BJ (cell line): ENCODE results near the gene MED25. TPM values are rescaled to one million over a fixed set of nuclear protein-coding genes. Genes with fewer than 3 reads are reported as not detected.

Source experiments
- CTCF ChIA-PET: fragments of 350-600 bp; formaldehyde crosslinking; extraction: SDS; loops from one replicate; lab custom pipeline; 2021; ENCODE audit warnings: antibody characterized with exemption, inconsistent platforms; lab: Yijun Ruan, JAX
- POLR2A ChIA-PET: fragments of 300-600 bp; sonication (Branson Sonifier 250); formaldehyde crosslinking; extraction: SDS; loops from one replicate; lab custom pipeline; 2021; ENCODE audit warnings: antibody characterized with exemption; lab: Charles Lee
- DNase-seq: peaks from one replicate; pipeline ENCODE4 v3.0.0-alpha.2; 2011; ENCODE audit warnings: low read depth
- H3K27me3 ChIP-seq: 2 replicates; pipeline ENCODE4 v1.6.0; 2011; ENCODE audit warnings: low read length; ENCODE audit not compliant: control insufficient read depth, insufficient read depth
- H3K36me3 ChIP-seq: 2 replicates; pipeline ENCODE4 v1.5.1; 2011; ENCODE audit warnings: low read length; ENCODE audit not compliant: control insufficient read depth, insufficient read depth
- H3K4me3 ChIP-seq: 2 replicates; pipeline ENCODE4 v1.5.1; 2011; ENCODE audit warnings: low read depth, mild to moderate bottlenecking, control low read depth, low read length
- CTCF ChIP-seq: IDR thresholded peaks from 2 replicates; pipeline ENCODE4 v1.5.1; 2011; ENCODE audit warnings: low read depth, mild to moderate bottlenecking, control low read depth, inconsistent platforms, low read length, moderate library complexity; ENCODE audit not compliant: insufficient read depth
- polyA plus RNA-seq: library from polyadenylated mRNA; depleted of rRNA; stranded (reverse); fragments of >200 nt; gene quantifications from 2 replicates; pipeline ENCODE4 v1.2.3, GENCODE V29; 2011

The MED25 gene
- polyA plus RNA-seq, 1 experiment = 27.7 TPM

- ChIA-PET POLR2A (no interaction called here), CTCF (no interaction called here)
- no peak for TF ChIP-seq CTCF
- no peak overlapping the region for H3K4me3 ChIP-seq
- peaks cover 39% of the 10 kb centered on the region for H3K36me3 ChIP-seq
- H3K27me3 ChIP-seq = no peaks in the 10 kb centered on the region
- DNase-seq = no peak
Measured at GRCh38 chr19:49837009-49837310, 18.9 kb downstream of the MED25 start.

GRCh38 chr19:49837425-49837824, 19.3 kb downstream of the MED25 start:
- Histone ChIP-seq H3K4me3 (no peak overlapping the region), H3K36me3 (peaks cover 34% of the 10 kb centered on the region), H3K27me3 (no peaks in the 10 kb centered on the region)
- DNase-seq = no peak
- POLR2A ChIA-PET = no interaction called here
- TF ChIP-seq CTCF = no peak
- CTCF ChIA-PET = no interaction called here

- H3K36me3 ChIP-seq = peaks cover 30% of the 10 kb centered on the region
- H3K4me3 ChIP-seq = no peak overlapping the region
- no peaks in the 10 kb centered on the region for H3K27me3 ChIP-seq
- no peak for DNase-seq
- no peak for TF ChIP-seq CTCF
- ChIA-PET CTCF (no interaction called here), POLR2A (no interaction called here)
Measured at GRCh38 chr19:49838885-49839588, 20.9 kb downstream of the MED25 start.

- TF ChIP-seq CTCF = no peak
- no peaks in the 10 kb centered on the region for H3K27me3 ChIP-seq
- CTCF ChIA-PET = no interaction called here
- no peak overlapping the region for H3K4me3 ChIP-seq
- POLR2A ChIA-PET = no interaction called here
- no peak for DNase-seq
- H3K36me3 ChIP-seq = peaks cover 29% of the 10 kb centered on the region
Measured at GRCh38 chr19:49839713-49840112, 21.6 kb downstream of the MED25 start.

- DNase-seq = no peak
- Histone ChIP-seq H3K27me3 (no peaks in the 10 kb centered on the region), H3K4me3 (no peak overlapping the region), H3K36me3 (peaks cover 25% of the 10 kb centered on the region)
- CTCF ChIA-PET = no interaction called here
- POLR2A ChIA-PET = no interaction called here
- TF ChIP-seq CTCF = no peak
Measured at GRCh38 chr19:49840321-49840720, 22.2 kb downstream of the MED25 start.
